Heart left ventricle (tissue), 16 donors: ENCODE data around the gene COL20A1. TPM values are rescaled to one million over a fixed set of nuclear protein-coding genes. Genes with fewer than 3 reads are reported as not detected.
A peak's percentile ranks its signal among the peaks of the same experiment; 100 is the strongest.

Source experiments
- ATAC-seq, 4 donors: fragments of 200-7000 bp; cut with Tn5 transposase; one replicate each; pipeline ENCODE4 v1.9.1; 2020 to 2022; ENCODE audit warnings: moderate library complexity in 4 of 4, mild to moderate bottlenecking in 3 of 4, moderate number of reproducible peaks in 1 of 4
- DNase-seq, 5 donors: peaks; one replicate each; pipeline ENCODE4 v3.0.0-alpha.2; 2020
- H3K27ac ChIP-seq, 12 donors: fragments of 200-600 bp; sonication (generic) in 4 of 12; one replicate each; pipeline versions ENCODE4 v1.5.0 to v1.8.0; 2016 to 2022; ENCODE audit warnings: mild to moderate bottlenecking in 2 of 12
- H3K27me3 ChIP-seq, 9 donors: fragments of 200-600 bp; sonication (generic) in 2 of 9; one replicate each; pipeline versions ENCODE4 v1.5.1 to v1.8.0; 2016 to 2022; ENCODE audit warnings: mild to moderate bottlenecking in 3 of 9
- H3K36me3 ChIP-seq, 9 donors: fragments of 200-600 bp; sonication (generic) in 2 of 9; one replicate each; pipeline versions ENCODE4 v1.5.0 to v1.8.0; 2018 to 2022; ENCODE audit warnings: mild to moderate bottlenecking in 2 of 9
- H3K4me1 ChIP-seq, 12 donors: fragments of 200-600 bp; sonication (generic) in 4 of 12; one replicate each; pipeline versions ENCODE4 v1.5.0 to v1.8.0; 2016 to 2022; ENCODE audit warnings: mild to moderate bottlenecking in 3 of 12
- H3K4me3 ChIP-seq, 12 donors: fragments of 200-600 bp; sonication (generic) in 4 of 12; one replicate each; pipeline versions ENCODE4 v1.5.0 to v1.8.0; 2017 to 2022; ENCODE audit warnings: mild to moderate bottlenecking in 9 of 12, moderate library complexity in 4 of 12
- H3K9me3 ChIP-seq, 12 donors: fragments of 200-600 bp; sonication (generic) in 4 of 12; one replicate each; pipeline versions ENCODE4 v1.5.0 to v1.8.0; 2016 to 2022; ENCODE audit warnings: mild to moderate bottlenecking in 1 of 12
- CTCF ChIP-seq, 12 donors: fragments of 200-600 bp; sonication (generic) in 4 of 12; IDR thresholded peaks; one replicate each; pipeline versions ENCODE4 v1.5.0 to v1.8.0; 2018 to 2022; ENCODE audit warnings: antibody characterized with exemption in 12 of 12, mild to moderate bottlenecking in 5 of 12
- POLR2A ChIP-seq, 2 donors: fragments of 450-650 bp; IDR thresholded peaks; one replicate each; pipeline ENCODE4 v1.6.1; 2017; ENCODE audit warnings: antibody characterized with exemption in 2 of 2, mild to moderate bottlenecking in 2 of 2, moderate library complexity in 2 of 2
- WGBS, 4 donors: extraction: QIAGEN DNeasy Blood & Tissue Kit in 2 of 4; methylation state at CpG; one replicate each; pipeline versions ENCODE4 v1.1.5 to v1.1.7; 2013 to 2018; 5-methylcytosine and 5-hydroxymethylcytosine counted together
- intact Hi-C, 10 donors: fragments of 100-400 bp; cut with DNase I; formaldehyde crosslinking; loops; one replicate each; pipeline versions ENCODE4 v1.11.1 to v1.14.2; 2022
- polyA plus RNA-seq, 2 donors: library from polyadenylated mRNA; stranded (reverse); fragments of 200-250 nt; gene quantifications; one replicate each; pipeline ENCODE4 v1.2.3, GENCODE V29; 2013
- total RNA-seq, 9 donors: library from RNA; depleted of rRNA in 2 of 9; stranded (reverse); fragments of >200 nt in 2 of 9; fragmentation: NEBNext Ultra II Directional in 3 of 9; extraction: Animal tissue kit (Norgen Biotek cat#: 25700) in 3 of 9; gene quantifications; one replicate each; pipeline versions ENCODE4 v1.1.0 to v1.2.4, GENCODE V29; 2016 to 2023
- donor health status: ischemic (EF 13 %, LVEDD 7.1; RV severe dilation, severe dysfunction).
- donor health status: healthy with polysubstance abuse.
- donor health status: DM: no; HTN: yes; CAD: no.
- donor health status: DM: no; HTN: no; CAD: no.
- donor health status: ischemic (EF 25% LVEDD 6.9; RV normal size, moderate dysfunction).
- donor health status: ischemic (EF 25% LVEDD 5.7; RV mildly dilated, moderate dysfunction).
- donor health status: healthy.
- donor health status: DM: yes; HTN: yes; CAD: no.
- donor health status: ischemic (EF 35%, LVEDD 5.7; RV mildly dilated, moderate dysfunction).
- donor health status: nonischemic (EF 11% LVEDD 7.7; RV severe dilation, severe dysfunction).
- donor health status: DM: yes; HTN: yes; CAD: no.
- donor health status: PGD.
- donor health status: ischemic (EF 29% LVEDD 5.4; RV normal size, mild dysfunction).
- donor health status: nonischemic (EF 23%, LVEDD 6.1; RV moderate dilation, normal function).

COL20A1 gene
- total and polyA plus RNA-seq, 11 donors, result not detected

GRCh38 chr20:63247671-63248228, 45.2 kb upstream of the COL20A1 start:
- Histone ChIP-seq H3K27me3 (peaks cover 15 to 73% (median 38%) of the 10 kb centered on the region in 9 donors), H3K4me1 (no peaks in the 10 kb centered on the region), H3K4me3 (no peak overlapping the region), H3K27ac (no peak overlapping the region), H3K9me3 (no peaks in the 10 kb centered on the region), H3K36me3 (no peaks in the 10 kb centered on the region)
- ATAC-seq (no peak), DNase-seq (peak in 1 of 5 donors; percentile 53)
- no peak for TF ChIP-seq POLR2A (IDR thresholded peaks at IDR 0.05)
- TF ChIP-seq CTCF (IDR thresholded peaks at IDR 0.05), result no peak
- WGBS, 4 donors, result 61 to 73% (median 72%) methylated on average over 13 to 24 of the region's 24 CpGs
- intact Hi-C loops, result no loop called here

- intact Hi-C loops, result no loop called here
- Histone ChIP-seq H3K9me3 (no peaks in the 10 kb centered on the region), H3K36me3 (no peaks in the 10 kb centered on the region), H3K4me3 (no peak overlapping the region), H3K4me1 (peaks cover 0 to 12% (median 2%) of the 10 kb centered on the region in 12 donors), H3K27ac (no peak overlapping the region), H3K27me3 (peaks cover 26 to 76% (median 50%) of the 10 kb centered on the region in 9 donors)
- 67 to 79% (median 74%) methylated on average over 11 to 25 of the region's 25 CpGs for WGBS, 4 donors
- TF ChIP-seq POLR2A (IDR thresholded peaks at IDR 0.05), result no peak
- no peak for TF ChIP-seq CTCF (IDR thresholded peaks at IDR 0.05)
- ATAC-seq (no peak), DNase-seq (peak in 1 of 5 donors; percentile 51)
Measured at GRCh38 chr20:63248835-63249591, 44.0 kb upstream of the COL20A1 start.

GRCh38 chr20:63249891-63250290, 43.1 kb upstream of the COL20A1 start:
- H3K9me3 ChIP-seq, result no peaks in the 10 kb centered on the region

More at GRCh38 chr20:63249891-63250290, 43.1 kb upstream of the COL20A1 start:
- Histone ChIP-seq H3K27me3 (peaks cover 31 to 81% (median 59%) of the 10 kb centered on the region in 9 donors), H3K27ac (no peak overlapping the region), H3K36me3 (no peaks in the 10 kb centered on the region), H3K4me1 (peaks cover 0 to 21% (median 4%) of the 10 kb centered on the region in 12 donors), H3K4me3 (no peak overlapping the region)
- TF ChIP-seq POLR2A (IDR thresholded peaks at IDR 0.05) (no peak), CTCF (IDR thresholded peaks at IDR 0.05) (no peak)
- ATAC-seq (no peak), DNase-seq (no peak)
- 79 to 98% (median 91%) methylated on average over 7 to 15 of the region's 15 CpGs for WGBS, 4 donors
- intact Hi-C loops, result loop anchor here in 1 of 10 donors (5.0 kb wide), 1 partner anchor 193 kb away; no protein-coding TSS in a partner anchor
